ENCODE results near the gene TMEM54.

DNA sequence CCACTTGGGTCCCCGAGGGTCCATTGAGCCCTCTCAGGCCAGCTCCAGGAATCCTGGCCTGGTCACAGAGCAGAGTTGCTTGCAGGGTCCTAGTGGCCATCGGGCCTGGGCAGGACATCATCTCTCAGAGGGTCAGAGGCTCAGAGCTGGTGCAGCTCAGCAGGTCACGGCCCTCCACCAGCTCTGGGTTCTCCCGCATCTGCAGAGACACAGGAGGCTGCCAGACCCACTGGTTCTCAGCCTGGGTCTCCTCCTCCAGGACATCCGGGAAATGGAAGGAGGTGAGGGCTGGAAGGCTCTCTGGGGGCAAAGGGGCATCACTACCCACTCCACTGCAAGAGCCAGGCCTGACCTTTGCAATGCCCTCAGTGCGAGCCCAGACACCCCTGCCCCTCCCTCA lies 6.5 kb downstream of the TMEM54 start:
- TF ChIP-seq ZNF211 (tag by site-specific recombination; IDR thresholded peaks at IDR 0.05; ENCODE audit: low read depth) (no peak), ZNF248 (tag by site-specific recombination; IDR thresholded peaks at IDR 0.05) (no peak), ZNF792 (tag by site-specific recombination; IDR thresholded peaks at IDR 0.05) (no peak)
- TF ChIP-seq, protein P1, sequence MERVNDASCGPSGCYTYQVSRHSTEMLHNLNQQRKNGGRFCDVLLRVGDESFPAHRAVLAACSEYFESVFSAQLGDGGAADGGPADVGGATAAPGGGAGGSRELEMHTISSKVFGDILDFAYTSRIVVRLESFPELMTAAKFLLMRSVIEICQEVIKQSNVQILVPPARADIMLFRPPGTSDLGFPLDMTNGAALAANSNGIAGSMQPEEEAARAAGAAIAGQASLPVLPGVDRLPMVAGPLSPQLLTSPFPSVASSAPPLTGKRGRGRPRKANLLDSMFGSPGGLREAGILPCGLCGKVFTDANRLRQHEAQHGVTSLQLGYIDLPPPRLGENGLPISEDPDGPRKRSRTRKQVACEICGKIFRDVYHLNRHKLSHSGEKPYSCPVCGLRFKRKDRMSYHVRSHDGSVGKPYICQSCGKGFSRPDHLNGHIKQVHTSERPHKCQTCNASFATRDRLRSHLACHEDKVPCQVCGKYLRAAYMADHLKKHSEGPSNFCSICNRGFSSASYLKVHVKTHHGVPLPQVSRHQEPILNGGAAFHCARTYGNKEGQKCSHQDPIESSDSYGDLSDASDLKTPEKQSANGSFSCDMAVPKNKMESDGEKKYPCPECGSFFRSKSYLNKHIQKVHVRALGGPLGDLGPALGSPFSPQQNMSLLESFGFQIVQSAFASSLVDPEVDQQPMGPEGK (tag by site-specific recombination; IDR thresholded peaks at IDR 0.05), result no peak
- TF ChIP-seq, protein P2, sequence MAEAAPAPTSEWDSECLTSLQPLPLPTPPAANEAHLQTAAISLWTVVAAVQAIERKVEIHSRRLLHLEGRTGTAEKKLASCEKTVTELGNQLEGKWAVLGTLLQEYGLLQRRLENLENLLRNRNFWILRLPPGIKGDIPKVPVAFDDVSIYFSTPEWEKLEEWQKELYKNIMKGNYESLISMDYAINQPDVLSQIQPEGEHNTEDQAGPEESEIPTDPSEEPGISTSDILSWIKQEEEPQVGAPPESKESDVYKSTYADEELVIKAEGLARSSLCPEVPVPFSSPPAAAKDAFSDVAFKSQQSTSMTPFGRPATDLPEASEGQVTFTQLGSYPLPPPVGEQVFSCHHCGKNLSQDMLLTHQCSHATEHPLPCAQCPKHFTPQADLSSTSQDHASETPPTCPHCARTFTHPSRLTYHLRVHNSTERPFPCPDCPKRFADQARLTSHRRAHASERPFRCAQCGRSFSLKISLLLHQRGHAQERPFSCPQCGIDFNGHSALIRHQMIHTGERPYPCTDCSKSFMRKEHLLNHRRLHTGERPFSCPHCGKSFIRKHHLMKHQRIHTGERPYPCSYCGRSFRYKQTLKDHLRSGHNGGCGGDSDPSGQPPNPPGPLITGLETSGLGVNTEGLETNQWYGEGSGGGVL (tag by site-specific recombination; IDR thresholded peaks at IDR 0.05), result no peak

Data from HEK293 (cell line).